Panc1 (cell line): ENCODE results near the gene PAOX. TPM values are rescaled to one million over a fixed set of nuclear protein-coding genes. Genes with fewer than 3 reads are reported as not detected.
"Not testable (repeated sequence)": the region's sequence is repeated elsewhere in the genome, so short reads cannot be mapped to it uniquely, and the experiment has no call there.

Experiments
- ATAC-seq: fragments of 200-7000 bp; cut with Tn5 transposase; 2 replicates; pipeline ENCODE4 v1.9.1; 2020; ENCODE audit warnings: mild to moderate bottlenecking, moderate library complexity
- BruUV-seq: library from RNA; stranded (reverse); fragments of 400-500 nt; replicated peaks from 2 replicates; lab custom pipeline; 2021; lab: Mats Ljungman, UMichigan
- CTCF ChIA-PET: fragments of 300-600 bp; sonication (Branson Sonifier 250); formaldehyde crosslinking; loops from one replicate; lab custom pipeline; 2022; ENCODE audit warnings: antibody characterized with exemption; lab: Charles Lee
- POLR2A ChIA-PET: fragments of 300-600 bp; sonication (Branson Sonifier 250); formaldehyde crosslinking; loops from one replicate; lab custom pipeline; 2022; ENCODE audit warnings: antibody characterized with exemption; lab: Charles Lee
- DNase-seq: peaks from one replicate; pipeline ENCODE4 v3.0.0-alpha.2; 2010; ENCODE audit warnings: low read depth, low spot score
- H3K27ac ChIP-seq: 2 replicates; pipeline ENCODE4 v1.5.1; 2011; ENCODE audit warnings: mild to moderate bottlenecking, low read length, inconsistent platforms
- H3K27me3 ChIP-seq: fragments of 200-500 bp; sonication (Bioruptor generic); 2 replicates; pipeline ENCODE4 v1.6.0; 2014; ENCODE audit warnings: low read length, inconsistent platforms; ENCODE audit not compliant: control insufficient read depth, insufficient read depth
- H3K36me3 ChIP-seq: fragments of 200-500 bp; sonication (Bioruptor generic); 2 replicates; pipeline ENCODE4 v1.5.1; 2014; ENCODE audit warnings: inconsistent platforms, mild to moderate bottlenecking, low read length, moderate library complexity; ENCODE audit not compliant: control insufficient read depth, insufficient read depth
- H3K4me1 ChIP-seq: 2 replicates; pipeline ENCODE4 v1.5.1; 2011; ENCODE audit warnings: inconsistent platforms, mild to moderate bottlenecking, low read length, moderate library complexity; ENCODE audit not compliant: control insufficient read depth, insufficient read depth
- H3K4me3 ChIP-seq, 2 experiments: 2 replicates each; pipeline ENCODE4 v1.5.1; 2011 to 2012; ENCODE audit warnings: low read depth in 2 of 2, low read length in 2 of 2, mild to moderate bottlenecking in 2 of 2, inconsistent platforms in 1 of 2, moderate library complexity in 1 of 2
- H3K9me3 ChIP-seq: fragments of 200-500 bp; sonication (Bioruptor generic); 2 replicates; pipeline ENCODE4 v1.5.1; 2014; ENCODE audit warnings: low read depth, mild to moderate bottlenecking, inconsistent platforms, low read length, moderate library complexity; ENCODE audit not compliant: control insufficient read depth, insufficient read depth
- CTCF ChIP-seq: fragments of 450-650 bp; IDR thresholded peaks from 2 replicates; pipeline ENCODE4 v1.5.1; 2017; ENCODE audit warnings: mild to moderate bottlenecking
- POLR2AphosphoS5 ChIP-seq: IDR thresholded peaks from 2 replicates; pipeline ENCODE4 v1.6.1; 2012; ENCODE audit warnings: mild to moderate bottlenecking, low read depth, low read length, moderate library complexity
- SIN3A ChIP-seq: IDR thresholded peaks from 2 replicates; pipeline ENCODE4 v1.6.1; 2012; ENCODE audit warnings: low read depth, mild to moderate bottlenecking, low read length, moderate library complexity, borderline replicate concordance; ENCODE audit not compliant: insufficient read depth
- TCF7L2 ChIP-seq: IDR thresholded peaks from 2 replicates; pipeline ENCODE4 v1.6.1; 2011; ENCODE audit warnings: mild to moderate bottlenecking, low read depth, low read length, inconsistent platforms
- in situ Hi-C: cut with HindIII; loops from 2 replicates; pipeline ENCODE4 v1.10.0; 2016; ENCODE audit warnings: low sequenced_read_pairs, low pct_unique_long_range_greater_than_20kb
- intact Hi-C: fragments of 100-400 bp; cut with micrococcal nuclease; formaldehyde crosslinking; loops from one replicate; pipeline ENCODE4 v1.10.0; 2022; ENCODE audit not compliant: unreplicated experiment
- total RNA-seq: library from RNA; stranded (reverse); gene quantifications from one replicate; pipeline ENCODE4 v1.2.1, GENCODE V29; 2021; ENCODE audit not compliant: unreplicated experiment
- TF ChIP-seq, protein P1 (sequence below), 2 experiments: IDR thresholded peaks; 2 replicates each; pipeline ENCODE4 v1.6.1; 2011 to 2012; ENCODE audit warnings: low read depth in 2 of 2, control low read depth in 1 of 2, low read length in 1 of 2, mild to moderate bottlenecking in 1 of 2, moderate library complexity in 1 of 2; ENCODE audit not compliant: insufficient read depth in 1 of 2

The PAOX gene
- total RNA-seq, 1 experiment from 2014 or later, result 9.3 TPM

- POLR2A ChIA-PET, result no interaction called here
Measured at GRCh38 chr10:133366751-133367150, 12.3 kb upstream of the PAOX start.

GRCh38 chr10:133367461-133367860 lies 11.6 kb upstream of the PAOX start:
- in situ Hi-C loops, H3K4me1 ChIP-seq, H3K4me3 ChIP-seq, intact Hi-C loops, POLR2A ChIA-PET, H3K9me3 ChIP-seq, ATAC-seq, H3K27ac ChIP-seq, DNase-seq, H3K27me3 ChIP-seq, BruUV-seq: not testable (repeated sequence)
- H3K36me3 ChIP-seq, result peaks cover 14% of the 10 kb centered on the region; the same call in 1 of the 2 replicates
- CTCF ChIA-PET, result interaction anchor here (0.6 kb wide), 1 partner anchor 10 kb away, joined by 6 read pairs; the partner anchor contains the start of gene FUOM

More at GRCh38 chr10:133366751-133367150, 12.3 kb upstream of the PAOX start:
- H3K36me3 ChIP-seq, result peaks cover 14% of the 10 kb centered on the region; the same call in 1 of the 2 replicates
- no peaks in the 10 kb centered on the region for H3K4me1 ChIP-seq
- no peaks in the 10 kb centered on the region for H3K9me3 ChIP-seq
- no TSS peak for BruUV-seq
- no peak for ATAC-seq
- intact Hi-C loops (no loop called here), in situ Hi-C loops (no loop called here)
- TF ChIP-seq CTCF (no peak), SIN3A (no peak), POLR2AphosphoS5 (no peak), TCF7L2 (no peak)
- TF ChIP-seq, protein P1, sequence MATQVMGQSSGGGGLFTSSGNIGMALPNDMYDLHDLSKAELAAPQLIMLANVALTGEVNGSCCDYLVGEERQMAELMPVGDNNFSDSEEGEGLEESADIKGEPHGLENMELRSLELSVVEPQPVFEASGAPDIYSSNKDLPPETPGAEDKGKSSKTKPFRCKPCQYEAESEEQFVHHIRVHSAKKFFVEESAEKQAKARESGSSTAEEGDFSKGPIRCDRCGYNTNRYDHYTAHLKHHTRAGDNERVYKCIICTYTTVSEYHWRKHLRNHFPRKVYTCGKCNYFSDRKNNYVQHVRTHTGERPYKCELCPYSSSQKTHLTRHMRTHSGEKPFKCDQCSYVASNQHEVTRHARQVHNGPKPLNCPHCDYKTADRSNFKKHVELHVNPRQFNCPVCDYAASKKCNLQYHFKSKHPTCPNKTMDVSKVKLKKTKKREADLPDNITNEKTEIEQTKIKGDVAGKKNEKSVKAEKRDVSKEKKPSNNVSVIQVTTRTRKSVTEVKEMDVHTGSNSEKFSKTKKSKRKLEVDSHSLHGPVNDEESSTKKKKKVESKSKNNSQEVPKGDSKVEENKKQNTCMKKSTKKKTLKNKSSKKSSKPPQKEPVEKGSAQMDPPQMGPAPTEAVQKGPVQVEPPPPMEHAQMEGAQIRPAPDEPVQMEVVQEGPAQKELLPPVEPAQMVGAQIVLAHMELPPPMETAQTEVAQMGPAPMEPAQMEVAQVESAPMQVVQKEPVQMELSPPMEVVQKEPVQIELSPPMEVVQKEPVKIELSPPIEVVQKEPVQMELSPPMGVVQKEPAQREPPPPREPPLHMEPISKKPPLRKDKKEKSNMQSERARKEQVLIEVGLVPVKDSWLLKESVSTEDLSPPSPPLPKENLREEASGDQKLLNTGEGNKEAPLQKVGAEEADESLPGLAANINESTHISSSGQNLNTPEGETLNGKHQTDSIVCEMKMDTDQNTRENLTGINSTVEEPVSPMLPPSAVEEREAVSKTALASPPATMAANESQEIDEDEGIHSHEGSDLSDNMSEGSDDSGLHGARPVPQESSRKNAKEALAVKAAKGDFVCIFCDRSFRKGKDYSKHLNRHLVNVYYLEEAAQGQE (IDR thresholded peaks at IDR 0.05; ENCODE audit: insufficient read depth in 1 of 2, low read depth in 2 of 2, low read length in 1 of 2), result no peak
- no peak for DNase-seq
- CTCF ChIA-PET, result interaction anchor here (0.6 kb wide), 1 partner anchor 9 kb away, joined by 6 read pairs; the partner anchor contains the start of gene FUOM
- no peaks in the 10 kb centered on the region for H3K27me3 ChIP-seq
- no peak overlapping the region for H3K27ac ChIP-seq
- H3K4me3 ChIP-seq, result no peak overlapping the region

GRCh38 chr10:133368153-133368552 lies 10.9 kb upstream of the PAOX start:
- no TSS peak for BruUV-seq
- in situ Hi-C loops (no loop called here), intact Hi-C loops (no loop called here)
- Histone ChIP-seq H3K9me3 (no peaks in the 10 kb centered on the region), H3K4me3 (no peak overlapping the region), H3K27ac (no peak overlapping the region), H3K4me1 (peaks cover 4% of the 10 kb centered on the region), H3K27me3 (no peaks in the 10 kb centered on the region), H3K36me3 (peaks cover 14% of the 10 kb centered on the region; the same call in 1 of the 2 replicates)
- ChIA-PET CTCF (no interaction called here), POLR2A (no interaction called here)
- DNase-seq, result no peak
- TF ChIP-seq CTCF (no peak), SIN3A (no peak), POLR2AphosphoS5 (no peak), TCF7L2 (no peak)
- TF ChIP-seq, protein P1 (IDR thresholded peaks at IDR 0.05; ENCODE audit: insufficient read depth in 1 of 2, low read depth in 2 of 2, low read length in 1 of 2), result no peak
- no peak for ATAC-seq
